Fibroblast of peridontal ligament (primary cell): ENCODE measurements around the gene PLB1.
A peak's percentile ranks its signal among the peaks of the same experiment; 100 is the strongest.
"Not testable (repeated sequence)": the region's sequence is repeated elsewhere in the genome, so short reads cannot be mapped to it uniquely, and the experiment has no call there.

Experiments
- DNase-seq: peaks from one replicate; pipeline ENCODE4 v3.0.0-alpha.2; 2010; ENCODE audit errors: extremely low read depth

Gene PLB1

DNA sequence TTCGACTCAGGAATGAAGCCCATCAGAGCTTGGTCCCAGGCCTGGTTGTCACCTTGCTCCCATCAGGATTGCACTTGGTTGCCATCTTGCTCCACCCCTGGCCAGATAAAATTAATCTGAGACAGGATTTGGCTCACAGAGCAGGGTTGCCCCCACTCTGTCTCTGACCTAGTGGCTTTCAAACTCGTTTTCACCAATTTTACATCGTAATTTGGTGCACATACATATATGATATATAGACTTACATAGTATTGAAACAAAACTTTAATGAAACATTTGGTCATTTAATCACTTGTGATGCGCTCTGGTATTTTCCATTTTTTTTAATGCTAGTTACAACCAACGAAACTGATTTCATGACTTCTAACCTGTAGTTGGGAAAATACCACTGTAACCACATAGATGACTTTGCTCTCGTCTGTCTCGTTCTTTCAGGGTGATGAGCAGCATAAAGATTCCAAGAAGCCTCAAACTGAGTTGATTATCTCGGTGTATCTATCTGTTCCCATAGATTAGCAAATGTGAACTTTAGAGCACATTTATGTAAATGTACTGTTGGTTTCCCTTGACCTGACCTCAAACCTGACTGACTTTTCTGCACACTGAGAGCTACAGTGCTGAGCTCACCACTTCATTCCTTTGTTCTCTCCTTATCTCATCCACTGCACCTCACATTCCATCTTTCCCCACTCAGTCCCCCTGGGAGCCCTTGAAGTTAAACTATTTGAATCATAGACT lies 30.5 kb upstream of the PLB1 start:
- no peak for DNase-seq

DNA sequence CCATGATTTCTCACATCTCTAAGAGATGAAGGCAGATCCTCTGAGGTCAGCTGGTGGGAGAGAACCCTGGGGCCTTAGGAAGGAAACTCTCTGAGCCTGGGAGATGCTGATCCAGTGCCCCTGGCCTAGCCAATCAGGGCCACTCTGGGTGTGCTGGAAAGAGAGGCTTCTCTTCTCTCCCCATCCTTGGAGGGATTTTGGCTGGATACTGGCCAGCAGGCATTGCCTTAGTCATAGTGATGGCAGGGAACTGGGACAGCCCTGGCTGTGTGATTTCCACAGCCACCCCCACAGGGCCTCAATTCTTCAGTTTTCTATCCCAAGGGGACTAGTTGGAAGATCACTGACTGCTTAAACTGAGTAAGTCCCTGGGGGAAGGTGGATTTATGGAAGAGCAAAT lies 26.6 kb upstream of the PLB1 start:
- DNase-seq: peak; percentile 60

DNA sequence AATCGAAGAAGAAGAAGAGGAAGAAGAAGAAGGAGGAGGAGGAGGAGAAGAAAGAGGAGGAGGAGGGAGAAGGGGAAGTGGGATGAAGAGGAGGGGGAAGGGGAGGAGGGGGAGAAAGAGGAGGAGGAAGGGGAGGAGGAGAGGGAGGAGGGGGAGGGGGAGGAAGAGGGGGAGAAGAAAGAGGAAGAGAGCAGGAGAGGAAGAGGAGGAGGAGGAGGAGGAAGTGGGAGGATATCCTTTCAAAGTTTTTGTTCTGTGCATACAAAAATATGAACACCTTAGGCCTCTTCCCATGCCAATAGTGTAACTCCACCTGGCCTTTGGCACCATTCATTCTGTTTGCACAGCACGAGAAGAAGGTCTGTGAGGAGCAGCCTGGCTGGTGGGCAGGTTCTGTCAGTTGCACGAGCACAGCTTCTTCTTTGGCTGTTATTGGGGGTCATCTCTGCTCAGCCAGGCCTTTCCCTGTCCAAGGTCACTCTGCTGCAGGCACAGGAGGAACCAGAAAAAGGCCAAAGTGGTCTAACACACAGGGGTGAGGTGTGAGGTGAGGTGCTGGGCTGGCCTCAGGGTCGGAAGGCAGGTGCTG lies 25.8 kb upstream of the PLB1 start:
- no peak for DNase-seq

DNA sequence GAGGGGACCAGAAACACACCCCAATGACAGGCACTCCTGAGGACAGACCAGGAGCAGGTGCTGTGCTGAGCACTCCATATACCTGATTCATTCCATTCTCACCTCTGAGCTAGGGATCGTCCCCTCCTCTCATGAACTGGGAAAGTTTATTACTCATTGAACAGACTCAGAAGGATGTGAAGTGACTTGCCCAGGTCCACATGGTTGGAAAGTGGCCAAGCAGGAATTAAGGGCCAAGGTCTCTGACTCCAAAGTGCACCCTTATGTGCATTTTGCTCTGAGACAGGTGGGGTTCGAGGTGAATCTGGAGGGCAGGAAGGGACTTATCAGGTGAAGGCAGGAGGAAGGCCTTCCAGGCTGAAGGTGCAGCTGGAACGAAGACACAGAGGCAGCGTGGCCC lies 25.1 kb upstream of the PLB1 start:
- no peak for DNase-seq

DNA sequence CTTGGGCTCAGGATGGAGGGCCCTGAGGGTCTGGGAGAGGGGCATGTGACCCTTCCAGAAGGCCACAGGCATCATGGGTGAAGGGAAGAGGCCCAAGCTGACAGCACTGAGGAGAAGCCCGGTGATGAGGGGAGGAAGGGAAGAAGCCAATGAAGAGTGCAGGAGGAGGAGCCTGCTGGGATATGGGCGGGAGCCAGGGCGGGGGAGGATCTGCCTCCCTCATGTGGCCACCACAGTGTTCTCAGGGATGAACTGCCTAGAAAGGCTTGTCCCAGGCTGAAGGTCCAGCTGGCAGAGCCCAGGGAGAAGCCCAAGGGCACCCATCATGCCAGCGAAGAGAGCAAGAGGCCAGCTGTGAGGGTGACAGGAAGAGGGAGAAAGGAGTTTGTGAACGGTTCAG lies 24.6 kb upstream of the PLB1 start:
- DNase-seq: no peak

DNA sequence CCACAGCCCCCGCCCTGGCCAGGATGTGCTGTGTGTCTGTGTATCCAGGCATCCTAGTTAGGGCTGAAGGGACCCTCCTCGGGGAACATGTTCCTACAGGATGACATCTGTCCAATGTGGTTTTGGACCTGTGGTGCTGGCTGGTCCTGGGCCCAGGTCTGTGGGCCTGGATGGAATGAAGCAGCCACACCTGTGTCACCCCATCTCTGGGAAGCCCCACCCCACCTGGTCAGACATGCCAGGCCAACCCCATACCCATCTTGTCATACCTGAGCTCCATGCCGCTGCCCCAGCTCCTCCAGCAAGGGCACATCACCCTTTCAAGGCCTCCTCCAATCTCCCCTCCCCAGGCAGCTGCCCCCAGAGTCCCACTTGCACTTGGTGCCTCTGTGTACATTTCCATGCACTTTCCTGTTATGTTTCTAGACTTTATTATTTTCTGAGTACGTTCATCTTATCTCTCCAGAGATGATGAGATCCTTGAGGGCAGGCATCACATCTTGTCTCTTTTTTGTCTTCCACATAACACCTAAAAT lies 24.1 kb upstream of the PLB1 start:
- no peak for DNase-seq

DNA sequence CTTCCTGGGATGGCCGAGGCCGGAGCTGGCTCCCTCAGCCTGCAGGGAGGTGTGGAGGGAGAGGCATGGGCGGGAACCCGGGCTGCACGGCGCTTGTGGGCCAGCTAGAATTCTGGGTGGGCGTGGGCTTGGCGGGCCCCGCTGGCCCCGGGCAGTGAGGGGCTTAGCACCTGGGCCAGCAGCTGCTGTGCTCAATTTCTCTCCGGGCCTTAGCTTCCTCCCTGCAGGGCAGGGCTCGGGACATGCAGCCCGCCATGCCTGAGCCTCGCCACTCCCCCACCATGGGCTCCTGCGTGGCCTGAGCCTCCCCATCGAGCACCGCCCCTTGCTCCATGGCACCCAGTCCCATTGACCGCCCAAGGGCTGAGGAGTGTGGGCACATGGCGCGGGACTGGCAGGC lies 23.2 kb upstream of the PLB1 start:
- DNase-seq: not testable (repeated sequence)

DNA sequence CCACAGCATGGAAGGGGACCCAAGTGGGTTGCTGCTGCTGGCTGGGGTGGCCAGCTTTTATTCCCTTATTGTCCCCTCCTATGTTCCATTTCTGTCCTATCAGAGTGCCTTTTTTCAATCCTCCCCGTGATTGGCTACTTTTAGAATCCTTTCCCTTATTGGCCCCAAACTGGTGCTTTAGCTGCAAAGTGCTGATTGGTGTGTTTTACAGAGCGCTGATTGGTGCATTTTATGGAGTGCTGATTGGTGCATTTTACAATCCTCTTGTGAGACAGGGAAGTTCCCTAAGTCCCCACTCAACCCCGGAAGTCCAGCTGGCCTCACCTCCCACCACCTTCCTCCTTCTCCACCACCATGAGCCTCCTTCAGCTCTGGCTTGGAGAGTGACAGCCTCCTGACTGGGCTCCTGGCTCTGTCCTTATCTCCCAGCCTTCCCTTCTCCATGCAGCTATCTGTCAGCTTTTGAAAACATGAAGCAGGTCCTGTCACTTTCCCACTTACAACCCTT lies 20.7 kb upstream of the PLB1 start:
- no peak for DNase-seq

DNA sequence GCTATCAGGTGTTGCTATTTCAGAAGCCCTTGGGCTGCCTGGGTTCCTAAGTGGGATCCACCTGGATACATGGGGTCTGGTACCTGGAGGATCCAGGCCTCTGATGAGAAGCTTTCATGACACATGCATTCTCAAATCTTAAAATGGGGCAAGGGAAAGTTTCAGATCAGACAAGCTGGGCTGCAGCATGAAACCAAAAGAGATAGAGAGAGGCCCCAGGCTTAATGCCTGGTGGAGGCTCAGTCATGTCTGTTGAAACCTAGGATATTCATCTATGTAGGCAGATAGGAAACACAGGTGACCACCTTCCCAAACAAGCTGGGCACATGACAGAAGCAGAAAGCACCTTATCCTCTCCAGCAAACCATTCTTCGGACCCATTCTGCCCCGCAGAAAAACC lies 18.8 kb upstream of the PLB1 start:
- DNase-seq: no peak

DNA sequence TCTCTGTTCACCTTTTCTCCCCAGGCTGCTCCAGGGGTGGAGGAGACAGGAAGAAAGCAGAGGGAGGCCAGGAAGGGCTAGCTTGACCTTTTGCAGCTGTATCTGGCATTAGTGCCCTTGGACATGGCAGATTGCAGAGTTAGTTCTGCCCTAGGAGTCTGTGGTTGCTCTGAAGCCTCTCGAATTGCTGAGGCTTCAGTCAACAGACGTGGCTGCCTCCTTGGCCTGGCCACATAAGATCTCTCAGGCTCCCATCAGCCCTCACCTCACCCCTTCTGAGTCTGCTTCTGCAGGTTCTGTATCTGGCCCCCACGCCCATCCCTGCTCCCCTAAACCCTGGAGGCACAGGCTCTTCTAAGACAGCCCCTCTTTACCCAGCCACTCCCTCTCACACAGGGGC lies 18.2 kb upstream of the PLB1 start:
- DNase-seq: no peak

DNA sequence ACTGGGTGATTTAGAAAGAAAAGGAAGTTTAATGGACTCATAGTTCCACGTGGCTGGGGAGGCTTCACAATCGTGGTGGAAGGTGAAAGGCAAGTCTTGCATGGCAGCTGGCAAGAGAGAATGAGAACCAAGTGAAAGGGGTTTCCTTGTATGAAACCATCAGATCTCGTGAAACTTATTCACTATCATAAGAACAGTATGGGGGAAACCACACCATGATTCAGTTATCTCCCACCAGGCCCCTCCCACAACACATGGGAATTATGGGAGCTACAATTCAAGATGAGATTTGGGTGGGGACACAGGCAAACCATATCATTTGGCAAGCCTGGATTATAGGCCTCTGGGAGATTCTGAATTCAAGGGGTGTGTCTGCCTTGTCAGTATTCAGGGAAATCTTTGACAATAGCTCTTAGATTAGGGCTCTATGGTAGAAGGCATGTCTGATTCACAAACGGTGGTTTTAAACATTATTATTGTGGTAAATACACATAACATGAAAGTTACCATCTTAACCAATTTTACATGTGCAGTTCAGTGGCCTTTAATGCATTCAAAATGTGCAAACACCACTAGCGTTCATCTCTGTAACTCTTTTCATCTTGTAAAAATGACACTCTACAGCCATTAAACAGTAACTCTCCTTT lies 15.3 kb upstream of the PLB1 start:
- no peak for DNase-seq

DNA sequence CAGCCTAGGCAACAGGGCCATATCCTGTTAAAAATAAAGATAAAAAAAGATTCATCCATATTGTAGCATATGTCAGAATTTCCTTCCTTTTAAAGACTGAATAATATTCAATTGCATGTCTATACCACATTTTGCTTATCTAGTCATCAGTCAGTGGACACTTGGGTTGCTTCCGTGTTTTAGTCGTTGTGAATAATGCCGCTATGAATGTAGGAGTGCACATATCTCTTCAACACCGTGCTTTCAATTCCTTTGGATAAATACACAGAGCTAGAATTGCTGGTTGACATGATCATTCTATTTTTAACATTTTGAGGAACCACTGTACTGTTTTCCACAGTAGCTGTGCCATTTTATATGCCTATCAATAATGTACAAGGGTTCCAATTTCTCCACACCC lies 14.0 kb upstream of the PLB1 start:
- DNase-seq: no peak

DNA sequence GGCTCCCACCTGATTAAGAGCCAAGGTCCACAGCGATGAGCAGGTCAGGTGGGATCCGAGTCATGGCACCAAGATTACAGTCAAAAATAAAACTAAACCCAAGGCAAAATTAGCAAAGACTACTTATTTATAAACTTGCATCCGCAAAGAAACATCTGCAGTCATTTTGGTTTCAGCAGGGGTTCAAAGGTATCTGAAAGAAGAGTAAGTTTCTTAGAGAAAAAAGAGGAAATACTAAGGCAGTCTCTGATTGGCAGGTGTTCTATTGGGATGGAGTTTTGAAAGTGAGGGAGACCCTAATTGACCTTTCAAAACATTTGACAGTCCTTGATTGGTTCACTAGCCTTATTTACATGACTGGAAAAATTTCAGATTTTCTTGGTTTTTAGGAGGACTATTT lies 11.0 kb upstream of the PLB1 start:
- no peak for DNase-seq

DNA sequence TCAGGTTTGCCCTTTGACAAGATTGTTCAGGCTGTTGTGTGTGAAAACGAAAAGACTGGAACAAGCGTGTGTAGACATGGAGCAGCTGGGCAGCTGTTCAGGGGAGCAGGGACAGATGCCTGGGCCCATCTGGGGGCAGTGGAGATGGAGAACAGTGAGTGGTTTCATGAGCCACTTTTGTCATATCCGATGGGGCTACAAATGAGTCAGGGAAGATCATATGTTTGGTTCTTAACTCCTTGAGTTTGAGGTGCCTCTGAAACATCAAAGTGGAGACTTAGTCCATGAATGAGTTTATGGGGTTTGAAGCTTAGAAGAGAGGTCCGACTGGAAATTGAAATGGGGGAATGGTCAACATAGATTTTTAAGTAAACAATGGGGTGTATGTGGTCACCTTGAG lies 9.3 kb upstream of the PLB1 start:
- DNase-seq: no peak

DNA sequence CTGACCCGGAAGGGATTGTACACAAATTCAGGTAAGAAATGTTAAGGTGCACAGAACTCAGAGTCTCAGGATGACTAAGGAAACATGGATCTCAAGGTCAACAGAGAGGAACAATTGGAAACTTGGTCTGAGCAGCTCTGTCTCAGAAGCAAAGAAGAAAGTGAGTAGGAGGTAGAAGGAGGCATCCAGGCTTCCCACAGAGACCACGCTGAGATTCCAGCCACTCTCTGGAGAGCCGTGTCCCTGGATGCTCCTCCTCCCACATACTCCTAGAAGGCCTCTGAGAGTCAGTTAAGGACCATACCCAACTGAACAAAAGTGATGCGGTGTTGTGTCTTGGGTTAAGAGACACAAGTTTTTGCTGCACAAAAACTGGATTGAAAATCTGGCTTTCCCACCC lies 8.6 kb upstream of the PLB1 start:
- DNase-seq: no peak

DNA sequence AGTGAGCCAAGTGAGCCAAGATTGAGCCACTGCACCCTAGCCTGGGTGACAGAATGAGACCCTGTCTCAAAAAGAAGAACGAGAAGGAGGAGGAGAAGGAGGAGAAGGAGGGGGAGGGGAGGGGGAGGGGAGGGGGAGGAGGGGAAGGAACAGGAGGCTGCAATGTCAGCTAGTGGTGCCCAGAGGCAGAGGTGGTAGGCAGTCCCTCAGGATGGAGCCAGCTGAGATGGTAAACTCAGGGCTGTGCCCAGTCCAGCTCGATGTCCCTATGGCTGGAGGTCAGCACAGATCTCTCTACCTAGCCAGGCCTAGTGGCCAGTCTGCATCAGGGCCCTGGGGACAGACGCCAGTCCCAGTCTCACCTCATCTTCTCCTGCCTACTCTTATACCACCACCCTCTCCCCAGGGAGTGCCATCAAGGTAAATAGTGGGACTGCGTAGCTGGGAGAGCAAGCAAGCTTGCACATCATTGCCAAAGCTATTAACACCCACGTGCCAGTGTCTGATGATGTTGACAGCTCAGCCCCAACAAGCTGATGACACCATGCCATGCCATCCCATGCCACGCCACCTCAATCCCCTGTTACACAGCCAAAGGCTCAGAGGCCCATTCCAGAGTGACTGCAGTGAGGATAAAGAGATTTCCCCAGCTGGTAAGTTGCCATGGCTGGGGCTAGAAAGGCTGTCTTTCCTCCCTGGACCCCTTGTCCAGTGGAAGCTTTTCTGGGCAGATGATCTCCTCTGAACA lies 7.6 kb upstream of the PLB1 start:
- DNase-seq: no peak

DNA sequence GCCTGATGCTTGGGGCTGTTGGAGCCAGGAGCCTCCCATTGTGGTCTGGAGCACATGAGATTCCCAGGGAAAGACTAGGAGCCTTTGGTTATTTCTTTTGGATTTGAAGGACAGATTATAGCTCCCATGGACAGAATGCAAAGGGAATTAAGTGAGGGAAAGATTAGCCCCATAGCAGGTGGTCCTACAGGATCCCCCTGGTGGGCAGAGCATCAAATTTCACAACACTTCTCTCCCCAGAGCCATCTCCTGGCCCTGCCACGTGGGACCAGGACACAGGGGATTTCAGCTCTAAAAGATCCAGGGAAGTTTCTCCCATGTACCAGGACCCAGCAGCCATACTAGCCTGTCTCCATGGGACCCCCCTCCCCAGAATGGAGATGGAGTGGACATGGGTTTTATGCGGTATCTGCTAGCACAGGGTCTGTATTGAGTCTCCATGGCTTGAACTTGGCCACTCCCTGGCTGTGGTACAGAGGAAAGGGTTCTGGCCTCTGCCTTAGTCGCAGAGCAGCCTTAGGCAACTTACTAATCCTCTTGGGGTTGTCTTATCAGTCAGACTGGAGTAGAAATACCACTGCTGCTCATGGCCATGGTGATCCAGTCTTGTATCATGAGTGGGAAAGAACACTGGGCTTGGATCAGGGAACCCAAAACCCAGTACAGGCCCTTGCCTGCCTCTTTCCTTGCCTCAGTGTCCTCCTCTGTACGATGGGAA lies 6.8 kb upstream of the PLB1 start:
- DNase-seq: no peak

DNA sequence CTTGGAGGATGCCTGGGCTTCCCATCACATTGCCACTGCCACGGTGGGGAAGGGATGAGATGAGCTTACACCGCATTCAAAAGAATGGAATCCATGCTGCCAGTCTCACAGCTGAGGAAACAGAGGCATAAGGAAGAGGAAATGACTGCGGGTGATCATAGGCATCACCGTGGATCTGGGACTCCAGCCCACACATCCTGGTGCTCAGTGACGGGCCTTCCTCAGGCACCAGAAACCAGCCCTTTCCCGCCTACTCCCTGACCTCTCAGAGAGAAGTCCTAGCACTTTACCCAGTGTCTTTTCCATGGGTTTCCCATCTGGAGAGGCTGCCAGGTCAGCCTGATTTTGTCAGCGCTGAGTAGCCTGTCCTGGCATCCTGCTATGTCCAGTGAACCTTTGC lies 5.3 kb upstream of the PLB1 start:
- DNase-seq: no peak

DNA sequence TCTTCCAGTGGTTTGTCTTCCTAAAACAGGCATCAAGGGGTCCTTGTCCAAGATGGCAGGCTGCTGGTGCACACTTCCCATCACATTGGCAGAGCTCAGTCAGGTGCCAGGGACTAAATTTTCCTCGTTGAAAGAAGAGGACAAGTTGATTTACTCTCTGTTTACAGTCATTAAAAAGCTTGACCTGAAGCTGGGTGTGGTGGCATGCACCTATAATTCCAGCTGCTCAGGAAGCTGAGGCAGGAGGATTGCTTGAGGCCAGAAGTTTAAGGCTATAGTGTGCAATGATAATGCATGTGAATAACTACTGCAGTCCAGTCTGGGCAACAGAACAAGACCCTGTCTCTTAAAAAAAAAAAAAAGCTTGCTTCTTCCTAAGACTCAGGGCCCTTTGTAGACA lies 3.6 kb upstream of the PLB1 start:
- DNase-seq: no peak

DNA sequence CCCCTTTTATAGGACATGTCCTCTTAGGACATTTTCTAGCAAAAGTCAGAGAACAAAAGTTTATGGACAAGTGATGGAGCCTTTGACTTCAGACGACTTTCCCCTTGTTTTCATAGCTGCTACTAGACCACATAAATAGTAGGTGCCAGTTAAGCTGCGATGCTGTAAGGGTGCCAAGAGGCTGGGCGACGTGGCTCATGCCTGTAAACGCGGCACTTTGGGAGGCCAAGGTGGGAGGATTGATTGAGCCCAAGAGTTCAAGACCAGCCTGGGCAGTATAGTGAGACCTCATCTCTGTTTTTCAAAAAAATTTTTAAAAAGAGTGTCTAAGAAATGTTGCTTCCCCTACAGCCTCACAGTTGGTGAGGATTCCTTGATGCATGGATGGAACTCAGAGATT lies 2.2 kb upstream of the PLB1 start:
- DNase-seq: no peak

DNA sequence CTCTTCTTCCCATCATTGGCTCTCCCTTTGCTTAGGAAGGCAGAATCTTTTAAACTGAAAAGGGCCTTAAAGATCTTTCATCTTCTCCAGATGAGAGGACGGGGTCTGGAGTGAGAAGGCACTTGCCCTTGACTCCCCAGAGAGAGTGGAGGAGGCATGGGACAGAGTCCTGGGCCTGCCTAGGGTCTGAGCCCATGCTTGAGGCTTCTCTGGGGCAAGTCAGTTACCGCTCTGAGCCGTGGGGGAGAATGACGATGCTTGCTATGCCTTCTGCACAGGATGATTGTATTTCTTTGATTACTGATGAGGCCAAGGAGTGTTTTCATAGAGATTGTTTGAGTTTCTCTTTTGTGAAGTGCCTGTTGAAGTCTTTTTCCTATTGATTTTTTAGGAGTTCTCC lies 921 bp downstream of the PLB1 start:
- DNase-seq: no peak

DNA sequence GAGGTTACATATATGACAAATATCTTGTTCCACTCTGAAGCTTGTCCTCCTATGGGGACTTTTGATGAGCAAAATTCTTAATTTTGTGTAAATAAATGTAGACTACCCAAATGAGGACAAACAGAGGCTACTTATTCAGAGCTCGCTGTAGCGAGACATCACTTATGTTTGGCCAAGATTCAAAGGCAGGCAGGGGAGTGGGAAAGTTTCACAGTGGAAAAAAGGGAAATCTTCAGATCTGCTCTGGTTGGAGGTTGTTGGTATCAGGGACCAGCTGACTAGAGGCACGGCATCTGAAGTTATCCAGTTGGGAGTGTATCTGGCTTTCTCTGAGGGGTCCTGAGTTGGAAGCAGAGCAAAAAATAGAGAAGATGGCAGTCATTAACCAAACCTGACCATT lies 1.3 kb downstream of the PLB1 start:
- DNase-seq: no peak
